H1 (cell line): ENCODE data around the gene DBH. TPM values are rescaled to one million over a fixed set of nuclear protein-coding genes. Genes with fewer than 3 reads are reported as not detected.

Source experiments
- CBX8 ChIP-seq: fragments of 300-800, 300-1000 bp; sonication (generic); IDR thresholded peaks from 2 replicates; pipeline ENCODE4 v1.7.1; 2016; ENCODE audit warnings: low read depth, low read length, borderline replicate concordance
- CEBPB ChIP-seq: IDR thresholded peaks from 2 replicates; pipeline ENCODE4 v1.6.1; 2012; ENCODE audit warnings: low read depth, low read length
- NRF1 ChIP-seq: IDR thresholded peaks from 2 replicates; pipeline ENCODE4 v1.6.1; 2011; ENCODE audit warnings: mild to moderate bottlenecking, low read depth, low read length, improper control_type of control experiment
- RXRA ChIP-seq: IDR thresholded peaks from 2 replicates; pipeline ENCODE4 v1.6.1; 2011; ENCODE audit warnings: low read depth, mild to moderate bottlenecking, low read length, moderate library complexity; ENCODE audit not compliant: insufficient read depth
- TAF1 ChIP-seq: IDR thresholded peaks from 2 replicates; pipeline ENCODE4 v1.6.1; 2011; ENCODE audit warnings: mild to moderate bottlenecking, low read depth, low read length
- ZNF274 ChIP-seq: IDR thresholded peaks from 2 replicates; pipeline ENCODE4 v1.7.0; 2012; ENCODE audit warnings: low read length, borderline replicate concordance; ENCODE audit errors: extremely low read depth
- polyA plus RNA-seq, 7 experiments: library from polyadenylated mRNA; depleted of rRNA in 3 of 7; stranded (reverse) in 5 of 7; unstranded in 2 of 7; fragments of >200 nt in 5 of 7; fragments of 200-250 nt in 2 of 7; gene quantifications; 1 replicate in 5 of 7; 2 replicates in 1 of 7; 4 replicates in 1 of 7; pipeline versions ENCODE4 v1.2.1 to v1.2.3, GENCODE V29; 2011 to 2013; ENCODE audit warnings: missing spikeins in 2 of 7, mixed read lengths in 2 of 7
- total RNA-seq: library from RNA; stranded (reverse); fragmentation: NEBNext Ultra II Directional; extraction: Animal tissue kit (Norgen Biotek cat#: 25700); gene quantifications from 2 replicates; pipeline ENCODE4 v1.2.1, GENCODE V29; 2021
- TF ChIP-seq, protein P1 (sequence below): fragments of 300-600 bp; sonication (generic); IDR thresholded peaks from 2 replicates; pipeline ENCODE4 v1.7.1; 2012; ENCODE audit warnings: low read length, moderate library complexity, mild to moderate bottlenecking, inconsistent platforms; ENCODE audit not compliant: insufficient replicate concordance

DBH gene
- total and polyA plus RNA-seq, 2 of the 8 experiments (the other 6 are each of a cell fraction or from before 2014, with no cell fraction given), result 0.18 TPM; not detected in 1

DNA sequence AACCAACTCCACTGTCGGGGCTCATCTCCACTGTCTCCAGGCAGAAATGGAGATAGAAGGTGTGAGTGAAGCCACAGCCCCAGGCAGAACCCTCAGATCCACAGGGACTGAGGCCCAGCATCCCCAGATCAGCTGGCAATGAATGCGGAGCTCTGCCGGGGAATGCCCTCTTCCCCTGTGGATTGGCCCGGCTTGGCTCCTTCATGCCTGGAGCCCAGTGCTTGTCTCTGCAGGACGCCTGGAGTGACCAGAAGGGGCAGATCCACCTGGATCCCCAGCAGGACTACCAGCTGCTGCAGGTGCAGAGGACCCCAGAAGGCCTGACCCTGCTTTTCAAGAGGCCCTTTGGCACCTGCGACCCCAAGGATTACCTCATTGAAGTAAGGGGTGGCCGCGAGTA, 3.5 kb downstream of the DBH start (continued):
- TF ChIP-seq, protein P1, sequence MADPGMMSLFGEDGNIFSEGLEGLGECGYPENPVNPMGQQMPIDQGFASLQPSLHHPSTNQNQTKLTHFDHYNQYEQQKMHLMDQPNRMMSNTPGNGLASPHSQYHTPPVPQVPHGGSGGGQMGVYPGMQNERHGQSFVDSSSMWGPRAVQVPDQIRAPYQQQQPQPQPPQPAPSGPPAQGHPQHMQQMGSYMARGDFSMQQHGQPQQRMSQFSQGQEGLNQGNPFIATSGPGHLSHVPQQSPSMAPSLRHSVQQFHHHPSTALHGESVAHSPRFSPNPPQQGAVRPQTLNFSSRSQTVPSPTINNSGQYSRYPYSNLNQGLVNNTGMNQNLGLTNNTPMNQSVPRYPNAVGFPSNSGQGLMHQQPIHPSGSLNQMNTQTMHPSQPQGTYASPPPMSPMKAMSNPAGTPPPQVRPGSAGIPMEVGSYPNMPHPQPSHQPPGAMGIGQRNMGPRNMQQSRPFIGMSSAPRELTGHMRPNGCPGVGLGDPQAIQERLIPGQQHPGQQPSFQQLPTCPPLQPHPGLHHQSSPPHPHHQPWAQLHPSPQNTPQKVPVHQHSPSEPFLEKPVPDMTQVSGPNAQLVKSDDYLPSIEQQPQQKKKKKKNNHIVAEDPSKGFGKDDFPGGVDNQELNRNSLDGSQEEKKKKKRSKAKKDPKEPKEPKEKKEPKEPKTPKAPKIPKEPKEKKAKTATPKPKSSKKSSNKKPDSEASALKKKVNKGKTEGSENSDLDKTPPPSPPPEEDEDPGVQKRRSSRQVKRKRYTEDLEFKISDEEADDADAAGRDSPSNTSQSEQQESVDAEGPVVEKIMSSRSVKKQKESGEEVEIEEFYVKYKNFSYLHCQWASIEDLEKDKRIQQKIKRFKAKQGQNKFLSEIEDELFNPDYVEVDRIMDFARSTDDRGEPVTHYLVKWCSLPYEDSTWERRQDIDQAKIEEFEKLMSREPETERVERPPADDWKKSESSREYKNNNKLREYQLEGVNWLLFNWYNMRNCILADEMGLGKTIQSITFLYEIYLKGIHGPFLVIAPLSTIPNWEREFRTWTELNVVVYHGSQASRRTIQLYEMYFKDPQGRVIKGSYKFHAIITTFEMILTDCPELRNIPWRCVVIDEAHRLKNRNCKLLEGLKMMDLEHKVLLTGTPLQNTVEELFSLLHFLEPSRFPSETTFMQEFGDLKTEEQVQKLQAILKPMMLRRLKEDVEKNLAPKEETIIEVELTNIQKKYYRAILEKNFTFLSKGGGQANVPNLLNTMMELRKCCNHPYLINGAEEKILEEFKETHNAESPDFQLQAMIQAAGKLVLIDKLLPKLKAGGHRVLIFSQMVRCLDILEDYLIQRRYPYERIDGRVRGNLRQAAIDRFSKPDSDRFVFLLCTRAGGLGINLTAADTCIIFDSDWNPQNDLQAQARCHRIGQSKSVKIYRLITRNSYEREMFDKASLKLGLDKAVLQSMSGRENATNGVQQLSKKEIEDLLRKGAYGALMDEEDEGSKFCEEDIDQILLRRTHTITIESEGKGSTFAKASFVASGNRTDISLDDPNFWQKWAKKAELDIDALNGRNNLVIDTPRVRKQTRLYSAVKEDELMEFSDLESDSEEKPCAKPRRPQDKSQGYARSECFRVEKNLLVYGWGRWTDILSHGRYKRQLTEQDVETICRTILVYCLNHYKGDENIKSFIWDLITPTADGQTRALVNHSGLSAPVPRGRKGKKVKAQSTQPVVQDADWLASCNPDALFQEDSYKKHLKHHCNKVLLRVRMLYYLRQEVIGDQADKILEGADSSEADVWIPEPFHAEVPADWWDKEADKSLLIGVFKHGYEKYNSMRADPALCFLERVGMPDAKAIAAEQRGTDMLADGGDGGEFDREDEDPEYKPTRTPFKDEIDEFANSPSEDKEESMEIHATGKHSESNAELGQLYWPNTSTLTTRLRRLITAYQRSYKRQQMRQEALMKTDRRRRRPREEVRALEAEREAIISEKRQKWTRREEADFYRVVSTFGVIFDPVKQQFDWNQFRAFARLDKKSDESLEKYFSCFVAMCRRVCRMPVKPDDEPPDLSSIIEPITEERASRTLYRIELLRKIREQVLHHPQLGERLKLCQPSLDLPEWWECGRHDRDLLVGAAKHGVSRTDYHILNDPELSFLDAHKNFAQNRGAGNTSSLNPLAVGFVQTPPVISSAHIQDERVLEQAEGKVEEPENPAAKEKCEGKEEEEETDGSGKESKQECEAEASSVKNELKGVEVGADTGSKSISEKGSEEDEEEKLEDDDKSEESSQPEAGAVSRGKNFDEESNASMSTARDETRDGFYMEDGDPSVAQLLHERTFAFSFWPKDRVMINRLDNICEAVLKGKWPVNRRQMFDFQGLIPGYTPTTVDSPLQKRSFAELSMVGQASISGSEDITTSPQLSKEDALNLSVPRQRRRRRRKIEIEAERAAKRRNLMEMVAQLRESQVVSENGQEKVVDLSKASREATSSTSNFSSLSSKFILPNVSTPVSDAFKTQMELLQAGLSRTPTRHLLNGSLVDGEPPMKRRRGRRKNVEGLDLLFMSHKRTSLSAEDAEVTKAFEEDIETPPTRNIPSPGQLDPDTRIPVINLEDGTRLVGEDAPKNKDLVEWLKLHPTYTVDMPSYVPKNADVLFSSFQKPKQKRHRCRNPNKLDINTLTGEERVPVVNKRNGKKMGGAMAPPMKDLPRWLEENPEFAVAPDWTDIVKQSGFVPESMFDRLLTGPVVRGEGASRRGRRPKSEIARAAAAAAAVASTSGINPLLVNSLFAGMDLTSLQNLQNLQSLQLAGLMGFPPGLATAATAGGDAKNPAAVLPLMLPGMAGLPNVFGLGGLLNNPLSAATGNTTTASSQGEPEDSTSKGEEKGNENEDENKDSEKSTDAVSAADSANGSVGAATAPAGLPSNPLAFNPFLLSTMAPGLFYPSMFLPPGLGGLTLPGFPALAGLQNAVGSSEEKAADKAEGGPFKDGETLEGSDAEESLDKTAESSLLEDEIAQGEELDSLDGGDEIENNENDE, result no peak
- TF ChIP-seq ZNF274 (no peak), CBX8 (no peak), NRF1 (no peak), RXRA (no peak), TAF1 (no peak), CEBPB (no peak)
